Epidermal melanocyte (primary cell): ENCODE results near the gene SEC23IP.
"Not testable (repeated sequence)": the region's sequence is repeated elsewhere in the genome, so short reads cannot be mapped to it uniquely, and the experiment has no call there.

ENCODE experiments used
- DNase-seq: peaks from one replicate; pipeline ENCODE4 v3.0.0; 2011; ENCODE audit warnings: low spot score; ENCODE audit not compliant: insufficient read length

Gene SEC23IP

DNA sequence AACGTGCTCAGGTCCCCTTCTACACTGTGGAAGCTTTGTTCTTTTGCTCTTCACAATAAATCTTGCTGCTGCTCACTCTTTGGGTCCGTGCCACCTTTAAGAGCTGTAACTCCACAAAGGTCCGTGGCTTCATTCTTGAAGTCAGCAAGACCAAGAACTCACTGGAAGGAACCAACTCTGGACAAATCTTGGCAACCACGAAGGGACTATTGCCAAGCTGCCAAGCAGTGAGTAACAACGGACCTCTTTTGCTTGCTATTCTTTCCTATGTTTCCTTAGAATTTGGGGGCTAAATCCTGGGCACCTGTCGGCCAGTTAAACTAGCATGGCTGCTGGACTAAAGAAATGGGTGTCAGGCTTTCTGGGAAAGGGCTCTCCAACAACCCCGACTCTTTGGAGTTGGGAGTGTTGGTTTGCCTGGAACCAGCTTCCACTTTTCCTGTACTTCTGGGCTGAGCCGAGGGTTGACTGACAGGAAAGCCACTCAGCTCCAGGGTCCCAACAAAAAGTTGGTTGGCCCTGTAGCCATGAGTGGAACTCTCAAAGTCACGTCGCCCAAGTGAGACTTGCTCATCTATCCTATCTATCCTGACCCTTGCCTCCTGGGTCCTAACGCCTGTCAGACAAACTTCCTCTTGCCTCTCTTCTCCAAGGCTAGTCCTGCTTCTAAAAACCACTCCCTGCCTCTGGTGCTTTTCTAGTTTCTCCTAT, 8.5 kb upstream of the SEC23IP start:
- not testable (repeated sequence) for DNase-seq

DNA sequence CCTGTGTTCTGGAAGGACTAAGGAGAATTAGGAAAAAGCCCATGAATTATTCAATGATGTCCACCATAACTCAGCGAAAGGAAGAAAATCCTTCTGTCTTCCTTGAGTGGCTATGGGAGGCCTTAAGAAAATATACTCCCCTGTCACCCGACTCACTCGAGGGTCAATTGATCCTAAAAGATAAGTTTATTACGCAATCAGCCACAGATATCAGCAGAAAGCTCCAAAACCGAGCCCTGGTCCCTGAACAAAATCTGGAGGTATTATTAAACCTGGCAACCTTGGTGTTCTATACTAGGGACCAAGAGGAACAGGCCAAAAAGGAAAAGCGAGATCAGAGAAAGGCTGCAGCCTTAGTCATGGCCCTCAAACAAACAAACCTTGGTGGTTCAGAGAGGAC, 6.5 kb upstream of the SEC23IP start:
- not testable (repeated sequence) for DNase-seq

DNA sequence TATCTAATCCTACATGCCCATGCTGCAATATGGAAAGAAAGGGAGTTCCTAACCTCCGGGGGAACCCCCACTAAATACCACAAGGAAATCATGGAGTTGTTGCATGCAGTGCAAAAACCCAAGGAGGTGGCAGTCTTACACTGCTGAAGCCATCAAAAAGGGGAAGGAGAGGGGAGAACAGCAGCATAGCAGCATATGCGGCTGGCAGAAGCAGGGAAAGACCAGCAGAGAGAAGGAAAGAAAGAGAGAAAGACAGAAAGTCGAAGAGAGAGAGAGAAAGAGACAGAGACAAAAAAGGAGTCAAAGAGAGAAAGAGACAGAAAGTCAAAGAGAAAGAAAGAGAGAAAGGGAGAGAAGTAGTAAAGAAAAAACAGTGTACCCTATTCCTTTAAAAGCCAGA, 3.8 kb upstream of the SEC23IP start:
- not testable (repeated sequence) for DNase-seq

DNA sequence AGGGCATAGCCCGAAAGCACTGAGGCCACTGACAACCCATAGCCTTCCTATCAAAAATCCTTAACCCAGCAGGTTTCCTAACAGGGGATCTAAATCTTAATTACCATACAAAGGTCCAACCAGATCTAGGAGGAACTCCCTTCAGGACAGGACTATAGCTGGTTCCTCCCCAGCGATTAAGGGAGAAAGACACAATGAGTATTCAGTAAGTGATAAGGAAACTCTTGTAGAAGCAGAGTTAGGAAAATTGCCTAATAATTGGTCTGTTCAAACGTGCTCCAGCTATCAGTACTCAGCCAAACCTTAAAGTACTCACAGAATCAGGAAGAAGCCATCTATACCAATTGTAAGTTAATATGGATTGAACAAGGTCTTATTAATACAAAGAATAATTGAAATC, 3.3 kb upstream of the SEC23IP start:
- DNase-seq = not testable (repeated sequence)

GRCh38 chr10:119890307-119890706, 2.2 kb upstream of the SEC23IP start:
- not testable (repeated sequence) for DNase-seq

GRCh38 chr10:119891849-119892187, 712 bp upstream of the SEC23IP start:
- DNase-seq = not testable (repeated sequence)

DNA sequence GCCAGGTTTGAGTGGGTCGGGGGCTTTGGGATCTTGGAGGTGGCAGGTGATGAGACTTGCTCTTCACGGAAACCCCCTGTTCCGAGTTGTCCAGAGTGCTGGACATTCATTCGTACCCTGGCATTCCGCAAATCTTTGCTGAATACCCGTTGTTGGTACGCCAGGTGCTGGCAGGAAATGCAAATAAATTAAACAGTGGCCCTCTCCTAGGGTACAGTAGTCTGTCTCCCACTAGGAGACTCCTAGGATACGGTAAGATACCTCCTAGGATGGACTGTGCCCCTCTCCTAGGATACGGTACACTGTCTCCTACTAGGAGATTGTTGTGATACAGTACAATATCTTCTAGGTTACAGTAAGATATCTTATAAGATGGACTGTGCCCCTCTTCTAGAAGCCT, 544 bp downstream of the SEC23IP start:
- DNase-seq = no peak

GRCh38 chr10:119893845-119894427, 1.4 kb downstream of the SEC23IP start:
- no peak for DNase-seq

- no peak for DNase-seq
Measured at GRCh38 chr10:119896061-119896655, 3.6 kb downstream of the SEC23IP start.

DNA sequence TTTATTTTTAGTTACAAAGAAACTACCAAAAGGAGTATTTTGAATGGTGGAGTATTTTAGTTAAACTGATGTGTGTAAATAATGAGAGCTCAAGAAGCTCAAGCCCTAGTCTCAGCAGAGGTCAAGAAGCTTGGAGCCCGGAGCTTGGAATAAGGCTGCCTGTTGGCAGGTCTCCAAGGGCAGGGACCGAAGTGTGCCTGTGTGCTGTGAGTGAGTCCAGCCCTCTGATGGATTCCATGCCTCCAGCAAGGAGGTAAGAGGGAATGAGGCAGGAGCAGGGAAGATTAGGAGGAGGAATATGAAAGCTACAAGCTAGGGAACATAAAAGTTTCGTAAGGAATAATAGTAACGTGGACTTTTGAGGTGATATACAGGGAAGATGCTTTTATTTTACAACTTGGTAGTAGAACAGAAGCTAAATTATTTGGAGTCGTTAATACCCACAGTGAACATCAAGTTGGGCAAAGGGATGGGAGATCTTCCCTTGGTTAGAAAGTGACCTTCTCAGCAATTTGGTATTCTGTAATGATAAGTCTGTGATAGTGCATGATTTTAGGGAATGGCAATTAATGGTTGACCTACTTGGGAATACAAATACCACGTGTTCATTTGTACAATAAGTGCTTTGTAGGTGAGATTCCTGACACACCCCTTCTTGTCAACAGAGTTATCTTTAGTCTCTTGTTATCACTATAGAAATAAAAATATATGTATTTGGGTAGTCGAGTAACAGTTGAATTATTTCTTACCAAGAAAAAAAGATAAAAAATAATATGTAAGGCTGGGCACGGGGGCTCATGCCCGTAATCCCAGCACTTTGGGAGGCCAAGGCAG, 4.6 kb downstream of the SEC23IP start:
- no peak for DNase-seq

- no peak for DNase-seq
Measured at GRCh38 chr10:119898577-119898976, 6.0 kb downstream of the SEC23IP start.

DNA sequence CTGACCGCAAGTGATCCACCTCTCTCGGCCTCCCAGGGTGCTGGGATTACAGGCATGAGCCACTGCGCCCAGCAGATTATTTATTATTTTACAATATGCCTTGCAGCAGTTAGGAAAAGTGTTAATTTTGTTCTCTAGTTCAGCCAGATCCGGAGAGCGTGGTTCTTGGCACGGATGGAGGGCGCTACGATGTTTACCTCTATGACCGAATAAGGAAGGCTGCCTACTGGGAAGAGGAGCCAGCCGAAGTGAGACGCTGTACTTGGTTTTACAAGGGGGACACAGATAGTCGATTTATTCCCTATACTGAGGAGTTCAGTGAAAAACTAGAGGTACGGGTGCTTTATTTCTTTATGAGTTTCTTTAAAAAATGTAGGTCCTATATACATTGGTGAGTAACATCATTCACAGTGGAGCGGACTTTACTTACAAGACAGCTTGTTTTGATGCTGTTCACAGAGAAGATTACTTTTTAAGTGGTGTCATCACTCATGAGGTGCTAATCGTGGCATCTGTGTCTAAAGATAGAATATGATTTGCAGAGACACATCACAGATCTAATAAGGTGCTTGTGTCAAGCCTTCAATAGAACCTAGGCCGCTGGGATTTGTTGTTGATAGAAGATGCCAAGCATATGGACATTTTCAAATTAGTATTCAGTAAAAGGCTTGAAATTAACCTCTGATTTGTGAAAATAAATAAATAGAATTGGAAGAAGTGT, 11.6 kb downstream of the SEC23IP start:
- DNase-seq = no peak

DNA sequence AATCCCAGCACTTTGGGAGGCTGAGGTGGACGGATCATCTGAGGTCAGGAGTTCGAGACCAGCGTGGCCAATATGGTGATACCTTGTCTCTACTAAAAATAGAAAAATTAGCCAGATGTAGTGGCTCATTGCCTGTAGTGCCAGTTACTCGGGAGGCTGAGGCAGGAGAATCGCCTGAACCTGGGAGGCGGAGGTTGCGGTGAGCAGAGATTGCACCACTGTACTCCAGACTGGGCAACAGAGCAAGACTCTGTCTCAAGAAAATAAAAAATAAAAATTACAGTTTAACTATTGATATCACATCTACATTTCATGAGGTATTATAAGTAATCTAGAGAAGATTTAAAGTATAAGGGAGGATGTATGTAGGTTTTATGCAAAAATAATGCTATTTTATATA, 15.2 kb downstream of the SEC23IP start:
- not testable (repeated sequence) for DNase-seq

DNA sequence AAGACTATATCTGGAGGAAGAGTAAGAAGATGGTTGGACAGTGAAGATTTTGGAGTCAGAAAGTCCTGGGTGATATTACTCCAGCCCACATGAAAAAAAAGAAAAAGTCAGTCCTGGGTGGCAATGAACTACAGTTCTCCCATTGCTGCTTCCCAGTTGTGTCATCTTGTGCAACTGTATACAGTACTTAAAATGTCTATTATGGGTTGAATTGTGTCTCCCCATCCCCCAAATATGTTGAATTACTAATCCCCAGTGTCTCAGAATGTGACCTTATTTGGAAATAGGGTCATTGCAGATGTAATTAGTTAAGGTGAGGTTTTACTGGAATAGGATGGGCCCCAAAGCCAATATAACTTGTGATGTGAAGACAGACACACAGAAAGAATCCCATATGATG, 15.6 kb downstream of the SEC23IP start:
- DNase-seq = no peak

DNA sequence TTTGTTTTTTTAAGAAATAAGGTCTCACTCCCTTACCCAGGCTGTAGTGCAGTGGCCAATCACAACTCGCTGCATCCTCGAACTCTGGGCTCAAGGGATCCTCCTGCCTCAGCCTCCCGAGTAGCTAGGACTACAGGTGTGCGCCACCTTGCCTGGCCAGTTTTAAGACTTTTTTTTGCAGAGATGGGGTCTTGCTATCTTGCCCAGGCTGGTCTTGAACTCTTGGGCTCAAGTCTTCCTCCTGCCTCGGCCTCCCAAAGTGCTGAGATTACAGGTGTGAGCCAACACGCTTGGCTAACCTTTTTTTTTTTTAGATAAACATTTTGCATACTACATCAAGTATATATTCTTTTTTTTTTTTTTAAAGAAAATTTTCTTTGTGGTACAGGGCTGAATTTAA, 18.2 kb downstream of the SEC23IP start:
- DNase-seq = no peak

DNA sequence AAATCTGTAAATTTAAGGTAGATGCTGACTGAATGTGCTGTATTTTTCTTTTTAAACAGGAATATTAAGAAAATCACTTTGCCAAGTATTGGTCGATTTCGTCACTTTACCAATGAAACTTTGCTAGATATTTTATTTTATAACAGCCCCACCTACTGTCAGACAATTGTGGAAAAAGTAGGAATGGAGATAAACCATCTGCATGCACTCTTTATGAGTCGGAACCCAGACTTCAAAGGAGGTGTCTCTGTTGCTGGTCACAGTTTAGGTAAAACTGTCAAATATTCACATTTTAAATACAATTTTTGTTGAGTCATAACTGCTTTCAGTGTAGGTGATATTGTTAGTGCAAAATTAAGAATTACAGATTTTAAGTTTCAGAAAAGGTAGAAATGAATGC, 25.2 kb downstream of the SEC23IP start:
- DNase-seq = no peak

DNA sequence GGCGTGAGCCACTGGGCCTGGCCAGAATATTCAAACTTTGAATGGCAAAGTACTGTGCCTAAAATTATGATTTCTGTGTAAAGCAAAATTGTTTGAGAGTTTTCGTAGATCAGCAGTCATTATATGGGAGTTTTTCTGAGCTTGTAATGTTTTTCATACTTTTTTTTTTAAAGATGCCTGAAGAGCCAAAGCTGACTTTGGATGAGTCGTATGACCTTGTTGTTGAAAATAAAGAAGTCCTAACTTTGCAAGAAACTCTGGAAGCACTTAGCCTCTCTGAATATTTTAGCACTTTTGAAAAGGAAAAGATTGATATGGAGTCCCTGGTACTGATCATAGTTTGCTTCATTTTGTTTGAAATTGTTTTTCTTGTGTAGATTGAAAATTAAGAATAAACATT, 26.7 kb downstream of the SEC23IP start:
- no peak for DNase-seq

GRCh38 chr10:119919826-119920225, 27.3 kb downstream of the SEC23IP start:
- no peak for DNase-seq

DNA sequence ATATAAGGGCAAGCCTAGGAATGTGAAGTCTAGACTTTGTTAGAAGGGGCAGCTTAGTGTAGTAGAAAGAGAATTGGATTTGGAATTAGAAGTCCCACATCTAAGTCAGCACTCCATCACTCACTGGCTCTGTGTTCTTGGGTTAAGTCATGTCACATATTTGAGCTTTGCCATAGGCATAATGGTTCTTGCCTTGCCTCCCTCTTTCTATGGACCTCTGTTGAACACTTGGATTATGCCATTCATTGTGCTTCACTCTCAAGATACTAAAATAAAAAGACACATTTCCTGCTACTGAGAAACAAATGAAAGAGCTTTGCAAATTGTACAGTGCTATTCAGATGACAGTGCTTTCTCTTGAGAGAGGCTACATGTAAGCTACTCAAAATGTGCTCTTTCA, 35.9 kb downstream of the SEC23IP start:
- DNase-seq = no peak

DNA sequence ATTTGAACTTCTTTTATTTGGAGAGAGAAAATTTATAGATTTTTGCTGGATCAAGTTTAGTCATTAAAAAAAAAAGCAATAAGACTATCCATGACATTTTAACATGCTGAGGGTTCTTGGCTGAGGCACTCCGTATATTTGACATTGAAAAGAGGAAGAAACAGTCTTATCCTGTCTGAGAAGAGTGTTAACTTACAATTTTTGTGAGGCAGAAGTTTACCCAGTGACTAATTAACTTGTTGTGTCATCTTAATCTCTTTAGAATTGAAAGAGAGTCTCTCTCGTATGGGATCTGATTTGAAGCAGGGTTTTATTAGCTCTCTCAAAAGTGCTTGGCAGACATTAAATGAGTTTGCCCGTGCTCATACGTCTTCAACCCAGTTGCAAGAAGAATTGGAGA, 39.3 kb downstream of the SEC23IP start:
- no peak for DNase-seq

DNA sequence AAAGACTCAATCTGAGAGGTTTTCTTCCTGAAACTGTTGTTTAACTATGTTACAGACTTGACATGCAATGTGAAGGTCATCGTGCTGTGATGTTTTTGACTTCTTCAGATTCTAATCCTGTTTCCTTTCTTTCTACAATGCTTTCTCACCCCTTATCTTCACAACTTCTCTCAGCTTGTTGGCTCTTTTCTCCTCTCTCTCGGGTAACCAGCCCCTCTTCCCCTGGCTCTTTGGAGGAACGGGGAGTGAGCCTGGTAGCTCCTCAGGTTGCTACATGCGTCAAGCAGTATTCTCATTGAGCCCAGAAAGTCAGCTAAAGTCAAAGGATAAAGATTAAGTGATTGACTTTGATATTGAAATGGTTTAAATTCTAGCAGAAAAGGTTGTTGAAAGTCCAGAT, 40.1 kb downstream of the SEC23IP start:
- no peak for DNase-seq

- DNase-seq = no peak
Measured at GRCh38 chr10:119933179-119933578, 40.6 kb downstream of the SEC23IP start.
